ENCODE measurements around the gene DGKB. TPM values are rescaled to one million over a fixed set of nuclear protein-coding genes. Genes with fewer than 3 reads are reported as not detected.

DGKB gene
- polyA plus RNA-seq, 1 experiment, result 0.04 TPM

GRCh38 chr7:14666304-14666703, 236.2 kb downstream of the DGKB start:
- no peaks in the 10 kb centered on the region for H3K27me3 ChIP-seq (ENCODE audit: control insufficient read depth, insufficient read depth, low read length)
- ChIA-PET POLR2A (no interaction called here), CTCF (interaction anchor here (0.6 to 1.7 kb wide), 2 partner anchors 22 to 26 kb away, joined by 8 read pairs; no protein-coding TSS in a partner anchor)
- TF ChIP-seq CTCF (IDR thresholded peaks at IDR 0.05; ENCODE audit: low read depth, low read length), result no peak
- H3K9me3 ChIP-seq (ENCODE audit: control insufficient read depth, insufficient read depth, low read length), result no peaks in the 10 kb centered on the region
- H3K27ac ChIP-seq (ENCODE audit: low read depth, low read length), result no peak overlapping the region
- no peak overlapping the region for H3K4me3 ChIP-seq (ENCODE audit: low read depth, low read length)
- no peak for DNase-seq (ENCODE audit: low read depth, low spot score)

- POLR2A ChIA-PET, result no interaction called here
- CTCF ChIA-PET, result no interaction called here
- DNase-seq (ENCODE audit: low read depth, low spot score), result no peak
- Histone ChIP-seq H3K27me3 (ENCODE audit: control insufficient read depth, insufficient read depth, low read length) (no peaks in the 10 kb centered on the region), H3K9me3 (ENCODE audit: control insufficient read depth, insufficient read depth, low read length) (no peaks in the 10 kb centered on the region; the same call in 1 of the 2 replicates), H3K4me3 (ENCODE audit: low read depth, low read length) (no peak overlapping the region), H3K27ac (ENCODE audit: low read depth, low read length) (no peak overlapping the region)
- no peak for TF ChIP-seq CTCF (IDR thresholded peaks at IDR 0.05; ENCODE audit: low read depth, low read length)
Observed at GRCh38 chr7:14639801-14640200, 262.8 kb downstream of the DGKB start.

GRCh38 chr7:14639329-14639728, 263.2 kb downstream of the DGKB start:
- POLR2A ChIA-PET, result no interaction called here
- Histone ChIP-seq H3K4me3 (ENCODE audit: low read depth, low read length) (no peak overlapping the region), H3K9me3 (ENCODE audit: control insufficient read depth, insufficient read depth, low read length) (no peaks in the 10 kb centered on the region), H3K27ac (ENCODE audit: low read depth, low read length) (no peak overlapping the region), H3K27me3 (ENCODE audit: control insufficient read depth, insufficient read depth, low read length) (no peaks in the 10 kb centered on the region)
- CTCF ChIA-PET, result no interaction called here
- TF ChIP-seq CTCF (IDR thresholded peaks at IDR 0.05; ENCODE audit: low read depth, low read length), result no peak
- DNase-seq (ENCODE audit: low read depth, low spot score), result no peak

GRCh38 chr7:14637968-14638367, 264.6 kb downstream of the DGKB start:
- ChIA-PET CTCF (interaction anchor here (1.9 kb wide), 1 partner anchor 54 kb away, joined by 5 read pairs; no protein-coding TSS in a partner anchor), POLR2A (no interaction called here)
- TF ChIP-seq CTCF (IDR thresholded peaks at IDR 0.05; ENCODE audit: low read depth, low read length), result no peak

GRCh38 chr7:14635955-14636354, 266.6 kb downstream of the DGKB start:
- H3K27me3 ChIP-seq (ENCODE audit: control insufficient read depth, insufficient read depth, low read length), result no peaks in the 10 kb centered on the region
- ChIA-PET CTCF (no interaction called here), POLR2A (no interaction called here)
- H3K4me3 ChIP-seq (ENCODE audit: low read depth, low read length), result no peak overlapping the region
- no peak for DNase-seq (ENCODE audit: low read depth, low spot score)
- no peak for TF ChIP-seq CTCF (IDR thresholded peaks at IDR 0.05; ENCODE audit: low read depth, low read length)
- H3K27ac ChIP-seq (ENCODE audit: low read depth, low read length), result no peak overlapping the region
- H3K9me3 ChIP-seq (ENCODE audit: control insufficient read depth, insufficient read depth, low read length), result no peaks in the 10 kb centered on the region

More at GRCh38 chr7:14637968-14638367, 264.6 kb downstream of the DGKB start:
- no peak overlapping the region for H3K4me3 ChIP-seq (ENCODE audit: low read depth, low read length)
- H3K27ac ChIP-seq (ENCODE audit: low read depth, low read length), result no peak overlapping the region
- no peaks in the 10 kb centered on the region for H3K9me3 ChIP-seq (ENCODE audit: control insufficient read depth, insufficient read depth, low read length)
- no peak for DNase-seq (ENCODE audit: low read depth, low spot score)
- no peaks in the 10 kb centered on the region for H3K27me3 ChIP-seq (ENCODE audit: control insufficient read depth, insufficient read depth, low read length)

Measured in AG04450 (cell line).